Fibroblast of skin of left biceps (primary cell): ENCODE data around the gene CC2D1A.
"Not testable (repeated sequence)": the region's sequence is repeated elsewhere in the genome, so short reads cannot be mapped to it uniquely, and the experiment has no call there.

Experiments
- DNase-seq, 2 experiments: peaks; one replicate each; pipeline ENCODE4 v3.0.0-alpha.2; 2013; ENCODE audit warnings: low read depth in 2 of 2

Gene CC2D1A

GRCh38 chr19:13908674-13909073 is 2.7 kb downstream of the CC2D1A start:
- DNase-seq = no peak

- DNase-seq = no peak
Measured at GRCh38 chr19:13909430-13909829, 3.4 kb downstream of the CC2D1A start.

- no peak for DNase-seq
Measured at GRCh38 chr19:13913352-13913751, 7.4 kb downstream of the CC2D1A start.

- DNase-seq = no peak
Measured at GRCh38 chr19:13914777-13915176, 8.8 kb downstream of the CC2D1A start.

- no peak for DNase-seq
Measured at GRCh38 chr19:13917888-13918406, 11.9 kb downstream of the CC2D1A start.

- no peak for DNase-seq
Measured at GRCh38 chr19:13918726-13919411, 12.9 kb downstream of the CC2D1A start.

- DNase-seq = no peak
Measured at GRCh38 chr19:13920524-13920923, 14.5 kb downstream of the CC2D1A start.

GRCh38 chr19:13920940-13921747 is 15.1 kb downstream of the CC2D1A start:
- no peak for DNase-seq

- DNase-seq = not testable (repeated sequence)
Measured at GRCh38 chr19:13922118-13922517, 16.1 kb downstream of the CC2D1A start.

- no peak for DNase-seq
Measured at GRCh38 chr19:13923194-13923987, 17.4 kb downstream of the CC2D1A start.

GRCh38 chr19:13926010-13926409 is 20.0 kb downstream of the CC2D1A start:
- no peak for DNase-seq

GRCh38 chr19:13926715-13927114 is 20.7 kb downstream of the CC2D1A start:
- DNase-seq = no peak

GRCh38 chr19:13929340-13929739 is 23.3 kb downstream of the CC2D1A start:
- no peak for DNase-seq

GRCh38 chr19:13929956-13930355 is 24.0 kb downstream of the CC2D1A start:
- DNase-seq = no peak

- no peak for DNase-seq
Measured at GRCh38 chr19:13930402-13930801, 24.4 kb downstream of the CC2D1A start.

- no peak for DNase-seq
Measured at GRCh38 chr19:13931391-13932148, 25.6 kb downstream of the CC2D1A start.

GRCh38 chr19:13932149-13932637 is 26.2 kb downstream of the CC2D1A start:
- no peak for DNase-seq

GRCh38 chr19:13932911-13933393 is 27.0 kb downstream of the CC2D1A start:
- DNase-seq = no peak

- DNase-seq = no peak
Measured at GRCh38 chr19:13934785-13935109, 28.7 kb downstream of the CC2D1A start.

- DNase-seq = no peak
Measured at GRCh38 chr19:13935765-13936510, 29.9 kb downstream of the CC2D1A start.
